ENCODE data around the gene RASA3. TPM values are rescaled to one million over a fixed set of nuclear protein-coding genes. Genes with fewer than 3 reads are reported as not detected.
"Not testable (repeated sequence)": the region's sequence is repeated elsewhere in the genome, so short reads cannot be mapped to it uniquely, and the experiment has no call there.

The RASA3 gene
- total and polyA plus RNA-seq, 10 of the 15 experiments (the other 5 are each of a cell fraction or from before 2014, with no cell fraction given), result 0.79 to 33.9 (median 17.6) TPM

DNA sequence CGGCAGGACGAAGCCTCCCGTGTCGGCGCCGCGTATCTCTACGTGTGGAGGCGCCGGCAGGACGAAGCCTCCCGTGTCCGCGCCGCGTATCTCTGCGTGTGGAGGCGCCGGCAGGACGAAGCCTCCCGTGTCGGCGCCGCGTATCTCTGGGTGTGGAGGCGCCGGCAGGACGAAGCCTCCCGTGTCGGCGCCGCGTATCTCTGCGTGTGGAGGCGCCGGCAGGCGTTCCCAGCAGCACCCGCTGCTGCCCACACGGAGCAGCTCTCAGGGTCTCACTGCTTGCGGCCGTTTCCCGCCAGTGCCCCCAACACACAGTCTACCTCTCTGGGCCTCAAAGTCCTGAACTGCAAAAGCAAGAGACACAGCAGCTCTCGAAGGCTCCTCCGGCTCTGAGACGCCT lies 56.6 kb downstream of the RASA3 start:
- H3K79me2 ChIP-seq (ENCODE audit: control insufficient read depth, insufficient read depth, low read length); H2AFZ ChIP-seq (ENCODE audit: control insufficient read depth, low read depth, low read length); RAD21 ChIA-PET (ENCODE audit: unreplicated experiment); DNase-seq (ENCODE audit: low read depth, low spot score); CTCF ChIA-PET; H3K9me3 ChIP-seq (replicated peaks; ENCODE audit: control insufficient read depth, insufficient read depth, low read length); H3K4me2 ChIP-seq (ENCODE audit: control insufficient read depth, insufficient read depth); in situ Hi-C loops (cut with MboI); H3K4me1 ChIP-seq (ENCODE audit: control insufficient read depth, insufficient read depth, low read length); H4K20me1 ChIP-seq (ENCODE audit: control insufficient read depth, insufficient read depth); SMC1A ChIA-PET (ENCODE audit: uncharacterized antibody, unreplicated experiment); POLR2A ChIA-PET; H3K27me3 ChIP-seq (replicated peaks in 1 of 2; ENCODE audit: control insufficient read depth in 2 of 2, insufficient read depth in 2 of 2, low read length in 1 of 2); ATAC-seq; H3K4me3 ChIP-seq; H3K9ac ChIP-seq (ENCODE audit: control insufficient read depth, insufficient read depth, low read length); BruUV-seq (replicated peaks); intact Hi-C loops (cut with micrococcal nuclease; ENCODE audit: unreplicated experiment); H3K27ac ChIP-seq (ENCODE audit: control insufficient read depth, insufficient read depth); FAIRE-seq: not testable (repeated sequence)
- WGBS (ENCODE audit: insufficient coverage, insufficient replicate concordance, low lambda C conversion rate, missing lambda C conversion rate), result over 99% methylated on average over 29 of the region's 45 CpGs
- peaks cover 3 to 14% of the 10 kb centered on the region in 2 experiments for H3K36me3 ChIP-seq (ENCODE audit: control insufficient read depth in 2 of 2, insufficient read depth in 2 of 2, low read length in 1 of 2)

DNA sequence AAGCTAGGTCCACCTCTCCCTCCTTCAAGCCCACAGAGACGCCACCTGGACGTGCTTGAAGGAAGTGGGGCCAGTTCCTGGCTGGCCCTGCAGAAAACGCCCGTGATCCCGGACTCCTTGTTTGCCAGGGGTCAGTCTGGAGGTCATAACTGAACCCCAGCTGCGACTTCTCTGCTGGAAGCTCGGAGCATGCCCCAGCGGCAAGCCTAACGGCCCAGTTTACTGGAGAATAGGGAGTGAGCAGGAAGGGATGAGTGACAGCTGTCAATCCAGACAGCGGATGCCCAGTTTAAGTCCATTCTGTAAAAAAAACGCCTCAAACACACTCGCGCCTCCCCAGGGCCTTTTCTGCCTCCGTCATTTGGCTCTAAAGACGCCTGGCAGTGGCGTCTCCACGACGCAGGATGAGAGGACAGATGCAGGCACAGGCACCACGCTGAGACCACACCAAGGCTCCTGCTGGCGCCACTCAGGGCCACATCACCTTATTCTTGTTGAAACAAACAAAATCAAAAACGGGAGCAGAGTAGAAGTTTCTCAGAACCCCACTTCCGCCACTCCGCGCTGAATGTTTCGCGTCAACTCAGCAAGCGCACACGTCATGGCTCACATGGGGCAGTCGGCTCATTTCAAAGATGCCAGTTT lies 57.6 kb downstream of the RASA3 start:
- no peak overlapping the region for H3K27ac ChIP-seq (ENCODE audit: control insufficient read depth, insufficient read depth)
- BruUV-seq (replicated peaks), result no TSS peak
- no peaks in the 10 kb centered on the region for H3K79me2 ChIP-seq (ENCODE audit: control insufficient read depth, insufficient read depth, low read length)
- H3K4me1 ChIP-seq (ENCODE audit: control insufficient read depth, insufficient read depth, low read length), result no peaks in the 10 kb centered on the region
- H3K4me2 ChIP-seq (ENCODE audit: control insufficient read depth, insufficient read depth), result no peak overlapping the region
- H3K27me3 ChIP-seq (replicated peaks in 1 of 2; ENCODE audit: control insufficient read depth in 2 of 2, insufficient read depth in 2 of 2, low read length in 1 of 2), result no peaks in the 10 kb centered on the region
- CTCF ChIA-PET, result no interaction called here
- in situ Hi-C loops (cut with MboI), result no loop called here
- DNase-seq (ENCODE audit: low read depth, low spot score) (no peak), ATAC-seq (no peak), FAIRE-seq (no peak)
- peaks cover 3 to 14% of the 10 kb centered on the region in 2 experiments for H3K36me3 ChIP-seq (ENCODE audit: control insufficient read depth in 2 of 2, insufficient read depth in 2 of 2, low read length in 1 of 2)
- SMC1A ChIA-PET (ENCODE audit: uncharacterized antibody, unreplicated experiment), result no interaction called here
- TF ChIP-seq STAT1 (conservative IDR thresholded peaks at IDR 0.05) (no peak), ZNF217 (IDR thresholded peaks at IDR 0.05) (no peak), NFYA (IDR thresholded peaks at IDR 0.05; ENCODE audit: borderline replicate concordance, low read depth, low read length) (no peak), RAD21 (IDR thresholded peaks at IDR 0.05; ENCODE audit: insufficient read depth, low read depth, low read length) (no peak), TCF12 (IDR thresholded peaks at IDR 0.05; ENCODE audit: low read depth, low read length) (no peak), RUNX3 (IDR thresholded peaks at IDR 0.05; ENCODE audit: low read length) (no peak), MEF2B (IDR thresholded peaks at IDR 0.05; ENCODE audit: partially characterized antibody, poor library complexity, severe bottlenecking) (no peak), ZNF274 (IDR thresholded peaks at IDR 0.05; ENCODE audit: insufficient read depth, insufficient read length) (no peak), SMARCA5 (IDR thresholded peaks at IDR 0.05) (no peak)
- TF ChIP-seq, protein P1, sequence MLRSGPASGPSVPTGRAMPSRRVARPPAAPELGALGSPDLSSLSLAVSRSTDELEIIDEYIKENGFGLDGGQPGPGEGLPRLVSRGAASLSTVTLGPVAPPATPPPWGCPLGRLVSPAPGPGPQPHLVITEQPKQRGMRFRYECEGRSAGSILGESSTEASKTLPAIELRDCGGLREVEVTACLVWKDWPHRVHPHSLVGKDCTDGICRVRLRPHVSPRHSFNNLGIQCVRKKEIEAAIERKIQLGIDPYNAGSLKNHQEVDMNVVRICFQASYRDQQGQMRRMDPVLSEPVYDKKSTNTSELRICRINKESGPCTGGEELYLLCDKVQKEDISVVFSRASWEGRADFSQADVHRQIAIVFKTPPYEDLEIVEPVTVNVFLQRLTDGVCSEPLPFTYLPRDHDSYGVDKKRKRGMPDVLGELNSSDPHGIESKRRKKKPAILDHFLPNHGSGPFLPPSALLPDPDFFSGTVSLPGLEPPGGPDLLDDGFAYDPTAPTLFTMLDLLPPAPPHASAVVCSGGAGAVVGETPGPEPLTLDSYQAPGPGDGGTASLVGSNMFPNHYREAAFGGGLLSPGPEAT (IDR thresholded peaks at IDR 0.05; ENCODE audit: low read depth), result no peak
- TF ChIP-seq, protein P2, sequence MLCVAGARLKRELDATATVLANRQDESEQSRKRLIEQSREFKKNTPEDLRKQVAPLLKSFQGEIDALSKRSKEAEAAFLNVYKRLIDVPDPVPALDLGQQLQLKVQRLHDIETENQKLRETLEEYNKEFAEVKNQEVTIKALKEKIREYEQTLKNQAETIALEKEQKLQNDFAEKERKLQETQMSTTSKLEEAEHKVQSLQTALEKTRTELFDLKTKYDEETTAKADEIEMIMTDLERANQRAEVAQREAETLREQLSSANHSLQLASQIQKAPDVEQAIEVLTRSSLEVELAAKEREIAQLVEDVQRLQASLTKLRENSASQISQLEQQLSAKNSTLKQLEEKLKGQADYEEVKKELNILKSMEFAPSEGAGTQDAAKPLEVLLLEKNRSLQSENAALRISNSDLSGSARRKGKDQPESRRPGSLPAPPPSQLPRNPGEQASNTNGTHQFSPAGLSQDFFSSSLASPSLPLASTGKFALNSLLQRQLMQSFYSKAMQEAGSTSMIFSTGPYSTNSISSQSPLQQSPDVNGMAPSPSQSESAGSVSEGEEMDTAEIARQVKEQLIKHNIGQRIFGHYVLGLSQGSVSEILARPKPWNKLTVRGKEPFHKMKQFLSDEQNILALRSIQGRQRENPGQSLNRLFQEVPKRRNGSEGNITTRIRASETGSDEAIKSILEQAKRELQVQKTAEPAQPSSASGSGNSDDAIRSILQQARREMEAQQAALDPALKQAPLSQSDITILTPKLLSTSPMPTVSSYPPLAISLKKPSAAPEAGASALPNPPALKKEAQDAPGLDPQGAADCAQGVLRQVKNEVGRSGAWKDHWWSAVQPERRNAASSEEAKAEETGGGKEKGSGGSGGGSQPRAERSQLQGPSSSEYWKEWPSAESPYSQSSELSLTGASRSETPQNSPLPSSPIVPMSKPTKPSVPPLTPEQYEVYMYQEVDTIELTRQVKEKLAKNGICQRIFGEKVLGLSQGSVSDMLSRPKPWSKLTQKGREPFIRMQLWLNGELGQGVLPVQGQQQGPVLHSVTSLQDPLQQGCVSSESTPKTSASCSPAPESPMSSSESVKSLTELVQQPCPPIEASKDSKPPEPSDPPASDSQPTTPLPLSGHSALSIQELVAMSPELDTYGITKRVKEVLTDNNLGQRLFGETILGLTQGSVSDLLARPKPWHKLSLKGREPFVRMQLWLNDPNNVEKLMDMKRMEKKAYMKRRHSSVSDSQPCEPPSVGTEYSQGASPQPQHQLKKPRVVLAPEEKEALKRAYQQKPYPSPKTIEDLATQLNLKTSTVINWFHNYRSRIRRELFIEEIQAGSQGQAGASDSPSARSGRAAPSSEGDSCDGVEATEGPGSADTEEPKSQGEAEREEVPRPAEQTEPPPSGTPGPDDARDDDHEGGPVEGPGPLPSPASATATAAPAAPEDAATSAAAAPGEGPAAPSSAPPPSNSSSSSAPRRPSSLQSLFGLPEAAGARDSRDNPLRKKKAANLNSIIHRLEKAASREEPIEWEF (IDR thresholded peaks at IDR 0.05; ENCODE audit: insufficient replicate concordance, low read depth, low read length), result no peak
- H3K4me3 ChIP-seq, result no peak overlapping the region
- intact Hi-C loops (cut with micrococcal nuclease; ENCODE audit: unreplicated experiment), result no loop called here
- H2AFZ ChIP-seq (ENCODE audit: control insufficient read depth, low read depth, low read length), result no peak overlapping the region
- no peak overlapping the region for H3K9ac ChIP-seq (ENCODE audit: control insufficient read depth, insufficient read depth, low read length)
- RAD21 ChIA-PET (ENCODE audit: unreplicated experiment), result no interaction called here
- no peaks in the 10 kb centered on the region for H3K9me3 ChIP-seq (replicated peaks; ENCODE audit: control insufficient read depth, insufficient read depth, low read length)
- 93% methylated on average over 29 of the region's 29 CpGs for WGBS (ENCODE audit: insufficient coverage, insufficient replicate concordance, low lambda C conversion rate, missing lambda C conversion rate)
- no peaks in the 10 kb centered on the region for H4K20me1 ChIP-seq (ENCODE audit: control insufficient read depth, insufficient read depth)
- POLR2A ChIA-PET, result no interaction called here

Measured in GM12878 (cell line).